HG03558 (cell line): ENCODE measurements around the gene CNOT1.
"Not testable (repeated sequence)": the region's sequence is repeated elsewhere in the genome, so short reads cannot be mapped to it uniquely, and the experiment has no call there.

Experiments used
- ATAC-seq: cut with Tn5 transposase; IDR thresholded peaks from one replicate; pipeline ENCODE4 v1.9.1; 2021; ENCODE audit warnings: moderate number of reproducible peaks; ENCODE audit not compliant: unreplicated experiment; ENCODE audit errors: extremely low read depth

The CNOT1 gene

DNA sequence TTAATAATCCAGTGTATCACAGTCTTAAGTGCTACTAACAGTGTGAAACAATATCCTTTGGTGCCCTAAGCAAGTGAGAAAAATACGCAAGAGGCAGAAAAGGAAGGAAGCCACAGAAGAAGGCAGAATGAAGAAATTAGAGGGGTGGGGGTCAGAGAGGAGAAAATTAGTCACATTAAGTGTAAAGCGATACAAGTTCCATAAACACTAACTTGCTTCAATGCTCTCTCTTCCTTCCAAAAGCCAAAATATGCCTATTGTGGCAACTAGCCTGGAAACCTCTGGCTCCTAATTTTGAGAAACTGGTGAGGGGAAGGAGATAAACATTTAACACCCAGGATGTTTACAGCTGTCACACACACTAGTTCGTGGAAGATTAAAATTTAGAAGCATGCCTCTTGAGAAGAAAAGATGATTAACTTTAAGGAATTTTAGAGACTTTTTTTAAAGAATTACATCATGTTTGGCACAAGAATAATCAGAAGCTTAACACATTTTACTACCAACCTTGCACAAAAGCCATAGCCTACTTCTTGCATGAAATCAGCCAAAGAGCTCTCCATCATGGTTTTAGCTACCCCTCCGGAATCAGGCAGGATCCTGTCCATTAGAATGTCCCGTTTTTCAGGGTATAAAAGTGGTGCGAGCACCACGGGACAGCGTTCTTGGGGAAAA, 44.7 kb downstream of the CNOT1 start:
- no peak for ATAC-seq

DNA sequence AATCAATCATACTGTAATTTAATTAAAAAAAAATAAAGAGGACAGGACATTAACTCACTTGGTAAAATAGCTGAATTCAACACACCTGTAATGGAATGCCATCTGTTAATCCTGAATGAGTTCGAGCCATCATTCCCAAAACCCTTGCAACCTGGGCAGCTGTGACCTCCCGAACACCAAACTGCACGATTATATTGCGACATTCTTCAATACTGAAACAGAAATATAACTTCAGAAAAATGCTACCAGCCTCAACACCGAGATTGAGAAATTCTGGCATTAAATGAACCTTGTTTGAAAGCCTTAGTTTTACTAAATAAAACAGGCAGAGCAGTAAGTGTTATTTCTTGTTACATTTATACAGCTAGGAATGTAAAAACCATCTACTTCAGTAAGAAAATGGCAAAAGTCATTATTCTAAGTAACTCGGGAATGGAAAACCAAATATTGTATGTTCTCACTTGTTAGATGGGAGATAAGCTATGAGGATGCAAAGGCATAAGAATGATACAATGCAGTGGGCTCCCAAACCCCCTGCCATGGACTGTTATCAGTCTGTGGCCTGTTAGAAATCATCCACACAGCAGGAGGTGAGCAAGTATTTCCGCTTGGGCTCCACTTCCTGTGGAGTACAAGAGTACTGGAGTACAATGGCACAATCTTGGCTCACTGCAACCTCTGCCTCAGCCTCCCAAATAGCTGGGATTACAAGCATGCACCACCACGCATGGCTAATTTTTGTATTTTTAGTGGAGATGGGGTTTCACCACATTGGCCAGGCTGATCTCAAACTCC, 46.5 kb downstream of the CNOT1 start:
- ATAC-seq = no peak

DNA sequence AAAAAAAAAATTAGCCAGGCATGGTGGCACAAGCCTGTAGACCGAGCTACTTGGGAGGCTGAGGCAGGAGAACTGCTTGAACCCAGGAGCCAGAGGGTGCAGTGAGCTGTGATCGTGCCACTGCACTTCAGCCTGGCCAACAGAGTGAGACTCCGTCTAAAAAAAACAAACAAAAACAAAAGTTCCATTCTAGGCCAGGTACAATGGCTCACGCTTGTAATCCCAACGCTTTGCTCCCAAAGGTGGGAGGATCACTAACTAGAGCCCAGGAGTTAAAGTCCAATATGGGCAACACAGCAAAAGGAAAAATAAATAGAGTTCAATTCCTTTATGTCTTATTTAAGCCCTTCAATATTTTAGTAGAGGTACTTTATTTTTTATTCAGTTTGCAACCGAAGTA, 47.5 kb downstream of the CNOT1 start:
- ATAC-seq = no peak

DNA sequence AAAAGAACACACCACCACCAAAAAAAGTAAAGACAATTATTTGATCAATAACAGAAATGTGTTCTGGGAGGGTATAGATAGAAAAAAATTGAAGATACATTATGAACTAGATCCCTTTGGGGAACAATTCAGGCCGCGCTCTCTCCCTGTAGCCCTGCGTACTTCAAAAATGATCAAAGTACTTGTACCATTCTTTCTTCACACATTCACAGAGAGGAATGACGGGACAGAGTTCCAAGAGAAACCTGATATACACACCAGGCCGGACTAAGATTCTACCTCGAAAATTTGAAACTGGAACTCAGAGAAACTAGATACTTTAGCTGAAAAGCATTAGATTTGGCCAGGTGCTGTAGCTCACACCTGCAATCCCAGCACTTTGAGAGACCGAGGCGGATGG, 50.0 kb downstream of the CNOT1 start:
- ATAC-seq = no peak

DNA sequence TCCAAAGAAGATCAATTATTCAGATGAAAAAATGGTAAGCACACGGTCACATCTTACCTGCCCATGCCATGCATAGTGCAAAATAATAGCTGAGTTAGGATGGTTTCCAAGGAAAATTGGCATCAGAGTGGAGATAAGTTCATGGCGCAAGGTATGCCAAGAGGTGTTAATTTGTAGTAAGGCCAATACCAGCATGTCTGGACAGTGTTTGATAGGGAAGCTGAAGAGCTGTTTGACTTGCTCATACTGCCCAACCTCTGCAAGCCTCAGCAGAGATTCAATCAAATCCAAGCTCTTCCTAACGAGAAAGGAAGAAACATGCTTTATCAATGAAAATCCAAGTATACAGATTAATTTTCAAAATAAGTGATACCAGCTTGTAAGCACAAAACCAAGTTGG, 51.0 kb downstream of the CNOT1 start:
- no peak for ATAC-seq

DNA sequence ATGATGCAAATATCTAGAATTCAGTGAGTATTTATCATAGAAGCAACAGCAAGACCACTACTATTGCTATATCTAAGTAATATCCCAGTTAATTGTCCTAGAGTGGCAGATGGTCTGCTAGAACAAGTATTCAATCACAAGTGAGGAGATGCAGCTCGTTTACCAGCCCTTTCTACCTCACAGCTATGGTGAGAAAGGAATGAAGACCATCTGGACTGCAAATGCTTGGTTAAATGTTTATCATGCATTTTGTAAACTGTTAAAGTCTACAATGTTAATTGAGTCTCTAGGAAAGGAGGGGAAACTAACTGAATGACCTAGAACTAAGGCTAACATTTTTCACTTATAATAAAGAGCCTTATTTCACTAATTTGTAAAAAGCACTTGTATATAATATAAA, 52.5 kb downstream of the CNOT1 start:
- no peak for ATAC-seq

DNA sequence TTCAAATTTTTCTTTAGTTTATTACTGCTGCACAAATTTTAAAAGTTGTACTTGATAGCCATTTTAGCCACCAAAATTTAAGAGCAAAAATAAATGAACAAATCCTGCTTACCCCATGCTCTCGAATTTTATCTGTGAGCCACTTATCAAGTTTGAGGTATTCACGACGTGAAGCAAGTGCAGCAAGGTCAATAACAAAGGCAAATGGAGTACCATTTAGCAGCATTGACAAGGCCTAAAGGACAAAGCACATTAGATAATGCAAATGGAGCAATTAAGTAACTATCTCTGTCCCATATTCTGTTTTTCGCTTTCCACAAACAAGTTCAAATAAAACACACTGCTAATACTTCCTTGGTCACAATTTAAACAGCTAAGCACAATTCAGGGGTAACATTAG, 54.7 kb downstream of the CNOT1 start:
- no peak for ATAC-seq

DNA sequence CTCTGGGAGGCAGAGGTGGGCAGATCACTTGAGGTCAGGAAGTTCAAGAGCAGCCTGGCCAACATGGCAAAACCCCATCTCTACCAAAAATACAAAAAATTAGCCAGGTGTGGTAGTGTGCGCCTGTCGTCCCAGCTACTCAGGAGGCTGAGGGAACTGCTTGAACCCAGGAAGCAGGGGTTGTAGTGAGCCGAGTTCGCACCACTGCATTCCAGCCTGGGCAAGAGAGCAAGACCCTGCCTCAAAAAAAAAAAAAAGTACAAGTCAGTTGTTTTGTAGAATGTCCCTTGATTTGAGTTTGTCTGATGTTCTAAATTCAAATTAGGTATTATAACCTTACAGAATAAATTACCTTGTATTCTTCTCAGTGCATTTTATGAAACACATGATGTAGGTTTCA, 63.9 kb downstream of the CNOT1 start:
- not testable (repeated sequence) for ATAC-seq

DNA sequence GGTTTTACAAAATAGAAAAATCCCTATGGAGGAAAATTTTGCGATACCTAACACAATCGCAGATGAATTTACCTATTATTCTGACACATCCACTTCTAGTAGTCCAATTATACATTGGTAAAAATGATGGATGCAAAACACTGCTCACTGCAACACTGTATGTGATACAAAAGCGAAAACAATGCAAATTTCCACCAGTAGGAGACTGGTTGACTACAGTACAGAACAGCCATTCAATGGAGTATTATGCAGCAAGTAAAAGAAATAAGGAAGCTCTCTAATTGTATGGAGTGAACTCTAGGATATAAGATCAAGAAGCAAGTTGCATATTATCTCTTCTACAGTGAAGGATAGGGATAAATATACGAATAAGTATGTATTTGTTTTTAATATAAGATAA, 65.9 kb downstream of the CNOT1 start:
- no peak for ATAC-seq

DNA sequence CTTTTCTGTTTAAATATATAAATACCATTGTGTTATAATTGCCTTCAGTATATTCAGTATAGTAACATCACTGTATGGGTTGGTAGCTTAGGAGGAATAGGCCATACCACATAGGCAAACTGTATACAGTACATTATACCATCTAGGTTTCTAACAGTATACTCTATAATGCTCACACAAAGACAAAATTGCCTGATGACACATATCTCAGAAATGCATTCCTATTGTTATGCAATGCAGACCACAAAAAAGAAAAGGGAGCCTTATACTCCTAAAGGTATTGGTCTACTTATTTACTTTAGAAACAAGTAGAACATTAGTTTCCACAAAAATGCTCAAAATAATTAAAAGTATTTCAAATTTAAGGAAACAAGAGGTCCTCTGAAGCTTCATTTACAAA, 66.4 kb downstream of the CNOT1 start:
- no peak for ATAC-seq

DNA sequence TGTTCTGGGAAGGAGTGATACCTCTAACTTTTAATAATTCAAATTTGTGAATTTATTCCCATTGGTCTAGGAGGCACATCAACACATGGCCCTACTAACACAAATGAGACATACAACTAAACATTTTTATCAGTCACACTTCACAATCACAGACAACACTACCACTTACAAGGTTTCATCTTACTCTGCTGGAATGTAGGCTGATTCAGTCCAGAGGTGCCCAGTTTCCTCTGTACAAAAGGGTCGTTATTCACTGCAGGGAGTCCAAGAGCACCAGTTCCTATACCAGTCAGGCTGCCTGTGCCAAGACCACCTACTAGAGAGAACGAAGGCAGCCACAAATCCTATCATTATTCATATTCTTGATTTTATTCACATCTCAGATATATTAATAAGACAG, 72.9 kb downstream of the CNOT1 start:
- ATAC-seq = no peak

DNA sequence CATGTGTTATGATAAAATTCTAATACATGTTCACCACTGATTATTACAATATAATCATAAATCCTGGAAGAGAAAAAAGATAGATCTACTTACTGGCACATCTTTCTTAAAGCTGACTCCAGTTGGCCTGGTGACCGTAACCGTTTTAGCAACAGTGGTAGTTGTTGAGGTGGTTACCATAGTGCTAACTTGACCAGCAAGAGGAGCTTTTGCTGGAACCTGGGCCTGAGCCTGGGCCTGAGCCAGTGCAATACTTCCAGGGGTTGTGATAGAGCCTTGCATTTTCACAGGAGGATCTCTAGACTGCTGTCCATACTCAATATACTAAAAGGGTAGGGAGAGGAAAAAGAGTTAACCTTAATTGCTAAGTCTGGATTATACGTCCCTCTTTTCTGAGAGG, 78.1 kb downstream of the CNOT1 start:
- no peak for ATAC-seq

DNA sequence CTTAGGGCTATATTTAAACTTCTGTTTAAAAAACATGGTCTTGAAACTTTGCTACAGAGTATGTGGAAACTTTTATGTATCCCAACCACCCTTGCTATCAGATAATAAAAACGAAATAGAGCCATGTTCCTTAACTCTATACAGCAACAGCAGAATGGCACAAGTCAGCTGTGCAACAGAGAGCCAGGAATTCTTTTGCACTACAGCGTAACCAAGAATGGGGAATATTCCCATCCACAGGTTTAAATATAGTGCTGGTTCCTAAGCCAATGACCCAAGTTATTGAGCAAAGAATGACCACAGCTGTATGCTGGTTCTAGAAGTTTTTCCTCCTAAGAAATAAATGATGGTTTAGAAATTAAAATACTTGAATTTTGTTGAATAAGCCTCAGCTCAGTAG, 81.2 kb downstream of the CNOT1 start:
- no peak for ATAC-seq

DNA sequence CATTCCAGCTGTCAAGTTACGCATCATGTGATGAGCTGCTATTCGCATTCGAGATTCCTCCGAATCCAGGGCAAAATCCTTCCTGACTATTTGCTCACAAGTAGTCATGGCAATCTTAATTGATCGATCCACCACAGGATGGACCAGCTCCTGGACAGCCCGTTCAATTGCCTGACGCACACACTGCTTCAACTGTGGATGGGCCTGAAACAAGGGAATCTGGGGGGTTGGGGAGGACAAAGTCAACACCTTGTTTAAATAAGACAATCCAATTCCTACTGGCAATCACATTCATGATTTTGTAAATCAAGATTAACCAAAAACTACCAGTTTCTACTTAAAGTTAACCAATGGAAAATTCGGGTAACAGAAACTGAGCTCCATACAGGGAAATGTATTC, 85.9 kb downstream of the CNOT1 start:
- ATAC-seq = no peak

DNA sequence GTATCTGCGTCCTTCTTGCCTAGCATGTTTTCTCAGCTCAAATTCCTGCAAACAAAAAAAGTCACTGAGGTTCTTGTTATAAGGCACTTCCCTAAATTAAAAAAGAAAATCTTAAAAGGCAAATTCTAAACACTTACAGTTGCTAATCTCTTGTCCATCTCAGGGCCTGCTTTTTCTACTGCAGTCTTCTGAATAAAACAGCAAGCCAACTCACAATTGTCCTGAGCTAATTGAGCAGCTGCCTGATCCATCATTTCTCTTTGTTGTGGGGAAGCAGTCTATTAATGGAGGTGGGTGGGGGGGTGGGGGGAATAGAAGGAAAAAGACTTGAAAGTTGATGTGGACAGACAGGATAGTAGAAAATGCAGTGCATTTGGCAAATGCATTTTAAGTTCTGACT, 87.3 kb downstream of the CNOT1 start:
- ATAC-seq = no peak

DNA sequence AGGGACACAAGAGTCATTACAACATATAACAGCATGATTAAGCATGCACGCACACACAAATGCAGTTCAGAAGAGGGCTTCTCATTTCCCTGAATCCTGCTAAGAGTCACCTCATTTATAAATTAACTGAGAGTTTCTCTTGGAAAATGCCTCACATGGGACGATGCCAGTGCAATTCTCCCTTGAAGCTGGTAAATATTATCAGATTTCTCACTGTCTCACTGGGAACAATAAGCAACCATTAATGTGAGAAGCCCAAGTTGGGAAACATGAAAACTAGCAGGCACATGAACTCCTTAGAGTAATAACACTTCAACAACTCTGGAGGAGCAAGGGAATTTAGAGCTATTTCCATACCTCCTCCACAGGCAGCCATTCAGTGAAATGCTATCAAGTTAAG, 87.9 kb downstream of the CNOT1 start:
- ATAC-seq = no peak

DNA sequence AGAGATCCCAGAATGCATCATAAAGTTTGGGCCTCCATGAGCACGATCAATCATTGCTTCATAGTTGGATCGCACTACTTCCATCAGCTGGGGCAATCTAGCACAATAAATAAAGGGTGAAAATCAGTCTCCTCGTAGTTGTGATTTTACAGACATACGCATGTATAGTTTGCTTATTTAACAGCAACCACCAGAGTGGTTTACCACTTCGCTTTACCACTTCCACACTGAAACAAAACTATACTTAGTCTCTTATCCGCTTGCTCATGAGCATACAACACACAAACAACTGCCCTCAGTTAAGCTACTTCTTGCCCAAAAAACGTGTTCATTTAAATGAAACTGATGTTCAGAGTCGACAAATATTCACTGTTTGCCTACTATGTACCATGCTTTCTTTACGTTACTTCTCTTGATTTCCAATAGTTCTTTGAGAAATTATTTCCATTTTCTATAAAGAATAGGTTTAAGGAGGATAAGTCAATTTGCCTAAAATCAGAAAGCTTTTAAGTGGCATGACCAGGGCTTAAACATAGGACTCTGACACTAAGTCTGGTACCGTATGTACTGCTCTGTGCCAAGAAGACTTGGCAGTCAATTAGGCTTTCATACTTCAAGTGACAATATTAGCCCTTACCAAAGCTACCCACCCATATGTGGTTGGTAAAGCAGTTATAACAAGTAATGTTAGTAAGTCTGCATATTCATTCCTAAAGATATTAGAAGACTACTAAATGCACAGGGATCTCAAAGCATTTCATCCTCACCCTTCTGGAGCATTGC, 92.3 kb downstream of the CNOT1 start:
- ATAC-seq = no peak

DNA sequence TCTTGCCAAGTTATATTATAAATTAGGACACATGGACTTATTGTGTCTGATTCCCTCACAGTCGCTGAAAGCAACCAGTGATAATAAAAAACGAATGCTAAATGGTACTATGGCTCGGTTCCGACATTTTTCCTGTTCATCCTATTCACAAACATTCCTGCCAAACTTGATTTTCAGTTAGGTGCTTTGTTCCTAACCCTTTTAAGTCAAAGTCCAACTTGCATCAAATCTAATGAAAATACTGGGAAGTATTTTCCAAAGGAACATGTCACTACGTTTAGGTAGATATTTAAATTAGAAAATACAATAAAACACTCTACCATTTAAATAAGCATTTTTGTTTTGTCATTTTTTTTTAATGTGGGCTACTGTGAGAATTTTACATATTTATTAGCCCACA, 93.3 kb downstream of the CNOT1 start:
- ATAC-seq = no peak

DNA sequence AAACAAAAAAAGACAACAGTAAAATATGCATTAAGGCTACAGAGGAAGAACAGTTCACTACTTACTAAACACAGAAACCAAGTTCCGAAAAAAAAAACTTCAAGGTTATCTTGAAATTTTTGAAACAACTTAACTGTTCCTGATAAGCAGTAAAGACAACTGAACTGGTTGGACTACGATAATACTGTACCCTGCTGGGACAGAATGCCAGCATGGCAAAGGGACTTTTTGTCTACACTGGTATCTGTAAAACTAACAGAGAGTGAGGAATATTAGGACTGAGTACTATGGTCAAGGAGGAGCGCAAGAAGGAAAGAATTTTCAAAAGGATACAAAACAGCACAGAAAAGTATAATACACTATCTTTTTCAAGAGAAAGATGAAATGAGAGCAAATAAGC, 94.5 kb downstream of the CNOT1 start:
- no peak for ATAC-seq

DNA sequence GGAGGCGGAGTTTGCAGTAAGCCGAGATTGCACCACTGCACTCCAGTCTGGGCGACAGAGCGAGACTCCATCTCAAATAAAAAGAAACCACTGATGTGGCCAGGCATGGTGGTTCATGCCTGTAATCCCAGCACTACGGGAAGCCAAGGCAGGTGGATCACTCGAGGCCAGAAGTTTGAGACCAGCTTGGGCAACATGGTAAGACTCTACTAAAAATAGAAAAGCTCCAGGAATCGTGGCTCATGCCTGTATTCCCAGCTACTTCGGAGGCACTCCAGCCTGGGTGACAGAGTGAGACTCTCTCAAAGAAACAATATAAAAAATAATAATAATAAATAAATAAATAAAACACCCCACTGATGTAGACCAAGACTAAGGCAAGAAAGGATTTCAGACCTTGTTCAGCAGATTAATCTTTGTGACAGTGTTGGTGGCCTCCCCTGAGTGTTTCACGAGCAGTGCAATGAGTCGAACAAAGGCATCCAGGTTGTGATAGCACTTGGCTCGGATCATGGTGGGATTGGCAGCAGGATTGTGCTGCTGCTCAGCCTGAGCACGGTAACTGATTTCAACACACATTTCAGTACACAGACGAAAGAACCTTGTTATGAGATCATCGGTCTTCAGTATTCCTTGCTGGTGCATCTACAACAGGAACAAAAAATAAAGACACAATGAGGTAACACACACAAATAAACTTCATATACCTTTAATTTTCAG, 95.7 kb downstream of the CNOT1 start:
- no peak for ATAC-seq

DNA sequence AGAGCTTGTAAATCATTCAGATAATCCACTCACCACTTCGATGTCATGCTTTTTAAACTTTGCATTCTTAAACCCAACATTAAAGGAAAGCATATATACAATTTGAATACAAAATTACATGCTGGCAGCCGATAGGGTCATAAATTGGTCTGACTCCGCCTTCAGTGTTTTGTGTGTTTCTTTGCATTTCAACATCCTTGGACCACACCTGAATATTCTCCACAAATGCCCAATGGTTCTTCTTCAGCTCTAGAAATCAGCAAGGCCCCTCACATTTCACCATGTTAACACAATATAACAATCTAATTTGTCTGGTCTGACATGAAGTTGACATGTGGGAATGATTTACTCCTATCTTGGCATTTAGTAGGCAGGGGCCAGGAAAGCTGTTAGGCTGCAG, 97.2 kb downstream of the CNOT1 start:
- no peak for ATAC-seq
